Stimulated activated CD4-positive, alpha-beta T cell treated with anti-CD3 and anti-CD28 coated beads, Interleukin-2, amount 100 ng/mL, for 24 hours (primary cell): ENCODE data around the gene TMEM60.
"Not testable (repeated sequence)": the region's sequence is repeated elsewhere in the genome, so short reads cannot be mapped to it uniquely, and the experiment has no call there.

Experiments used
- DNase-seq, 2 donors: peaks; one replicate each; pipeline ENCODE4 v3.0.0-alpha.2; 2020

The TMEM60 gene

DNA sequence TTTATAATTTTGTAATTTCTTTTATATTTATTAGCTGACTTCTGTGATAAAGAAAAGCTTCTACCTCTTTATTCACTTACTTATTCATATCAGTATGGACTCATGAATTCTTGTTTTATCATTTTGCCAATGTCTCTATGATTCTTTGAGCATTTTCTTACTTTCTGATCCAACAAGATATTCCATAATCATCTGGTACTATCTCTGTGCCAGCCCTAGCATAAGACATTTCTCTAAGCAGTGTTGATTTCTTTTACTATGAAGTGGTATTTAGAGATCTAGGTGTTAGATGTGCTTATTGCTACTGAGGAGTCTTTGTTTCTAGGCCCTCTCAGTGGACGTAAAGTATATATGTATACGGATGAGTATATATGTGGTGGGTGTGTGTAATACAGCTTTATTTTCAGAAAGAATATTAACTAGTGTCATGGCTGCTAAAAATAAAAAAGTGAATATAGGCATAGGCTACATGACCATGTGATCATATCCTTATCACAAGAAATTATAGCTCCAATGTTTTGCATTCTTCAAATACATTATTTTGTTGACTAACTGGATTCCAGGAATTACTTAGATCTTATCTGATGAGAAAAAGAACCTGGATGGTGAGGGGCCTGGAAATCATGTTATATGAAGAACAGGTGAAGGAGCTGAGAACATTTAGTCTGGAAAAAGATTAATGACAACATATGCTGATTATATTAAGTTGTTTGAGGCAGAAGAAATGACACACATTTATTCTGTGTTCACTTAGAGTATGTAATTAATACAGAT lies 13.5 kb upstream of the TMEM60 start:
- DNase-seq, result no peak

DNA sequence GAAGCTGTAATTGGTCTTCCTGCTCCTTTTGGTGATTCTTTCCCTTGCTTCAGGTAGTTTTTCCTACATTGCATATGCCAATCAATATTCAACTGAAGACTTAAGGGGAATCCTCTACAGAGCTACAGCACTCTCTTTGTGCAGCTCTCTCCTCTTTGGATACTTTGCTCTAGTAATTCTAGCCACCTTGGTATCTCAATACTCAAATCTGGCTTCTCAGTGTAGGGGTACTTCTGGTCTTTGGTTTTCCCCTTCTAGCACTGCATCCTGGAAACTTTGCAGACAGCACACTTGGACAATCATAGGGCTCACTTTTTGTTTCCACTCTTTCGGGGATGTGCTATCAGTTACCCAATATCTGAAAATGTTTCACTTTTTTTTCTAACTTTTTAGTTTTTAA lies 10.3 kb upstream of the TMEM60 start:
- DNase-seq, result no peak

DNA sequence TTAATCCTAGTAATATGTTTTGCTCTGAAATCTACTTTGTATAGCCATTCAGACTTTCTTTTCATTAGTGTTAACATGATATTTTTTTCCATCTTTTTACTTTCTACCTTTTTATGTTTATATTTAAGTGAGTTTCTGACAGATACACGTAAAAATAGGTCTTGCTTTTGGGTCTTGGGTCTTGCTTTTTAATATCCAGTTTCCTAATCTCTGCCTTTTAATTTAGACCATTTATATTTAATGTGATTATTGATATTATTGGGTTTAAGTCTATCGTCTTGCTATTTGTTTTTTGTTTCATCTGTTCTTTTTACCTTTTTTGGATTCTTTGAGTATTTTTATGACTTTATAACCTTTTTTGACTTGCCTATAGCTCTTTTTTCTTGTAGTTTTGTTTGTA lies 8.2 kb upstream of the TMEM60 start:
- DNase-seq, result no peak

DNA sequence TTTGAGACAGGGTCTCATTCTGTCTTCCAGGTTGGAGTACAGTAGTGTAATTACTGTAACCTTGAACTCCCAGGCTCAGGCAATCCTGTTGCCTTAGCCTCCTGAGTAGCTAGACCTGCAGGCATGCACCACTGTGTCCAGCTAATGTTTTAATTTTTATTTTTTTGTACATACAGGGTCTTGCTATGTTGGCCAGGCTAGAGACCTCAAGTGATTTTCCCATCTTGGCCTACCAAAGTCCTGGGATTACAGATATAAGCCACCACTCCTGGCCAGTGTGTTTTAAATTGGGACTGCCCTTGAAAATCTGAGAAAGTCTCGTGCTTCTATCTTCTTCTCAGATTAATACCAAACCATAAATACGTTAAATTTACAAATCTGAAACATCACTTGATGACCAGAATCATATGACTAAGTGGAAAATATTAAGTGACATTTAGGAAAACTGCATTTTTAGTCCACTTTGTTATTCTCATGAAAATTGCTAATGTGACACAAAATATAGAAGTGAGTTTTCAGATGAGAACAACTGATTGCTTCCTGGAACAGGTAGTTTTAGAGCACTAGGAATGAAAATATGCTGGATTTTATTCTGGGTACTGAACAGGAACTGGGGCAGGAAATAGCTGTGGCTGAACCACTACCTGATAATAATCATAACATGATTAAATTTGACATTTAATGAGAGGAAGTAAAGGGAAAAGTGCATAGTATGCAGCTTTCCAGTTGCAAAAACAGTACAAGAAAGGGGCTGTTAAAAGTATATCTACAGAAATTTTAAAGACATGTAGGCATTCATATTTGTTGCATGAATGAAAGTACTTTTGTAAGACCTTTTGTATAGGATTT lies 4.5 kb upstream of the TMEM60 start:
- no peak for DNase-seq

DNA sequence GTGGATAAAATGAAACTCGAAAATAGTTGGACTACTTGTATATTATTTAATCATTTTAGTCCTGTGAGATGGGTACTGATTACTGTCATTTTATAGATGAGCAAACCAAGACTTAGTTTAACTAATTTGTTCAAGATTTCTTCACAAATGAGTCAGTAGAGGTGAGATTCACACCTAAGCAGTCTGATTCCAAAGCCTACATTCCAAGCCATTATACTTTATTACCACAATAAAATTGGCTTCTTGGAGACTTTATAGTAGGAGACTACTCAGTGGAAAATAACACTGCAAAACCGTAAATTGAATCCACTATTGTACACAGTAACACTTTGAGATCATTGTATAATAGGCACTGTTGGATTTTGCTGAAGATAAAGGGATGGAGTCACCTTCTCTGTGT lies 2.5 kb upstream of the TMEM60 start:
- no peak for DNase-seq

DNA sequence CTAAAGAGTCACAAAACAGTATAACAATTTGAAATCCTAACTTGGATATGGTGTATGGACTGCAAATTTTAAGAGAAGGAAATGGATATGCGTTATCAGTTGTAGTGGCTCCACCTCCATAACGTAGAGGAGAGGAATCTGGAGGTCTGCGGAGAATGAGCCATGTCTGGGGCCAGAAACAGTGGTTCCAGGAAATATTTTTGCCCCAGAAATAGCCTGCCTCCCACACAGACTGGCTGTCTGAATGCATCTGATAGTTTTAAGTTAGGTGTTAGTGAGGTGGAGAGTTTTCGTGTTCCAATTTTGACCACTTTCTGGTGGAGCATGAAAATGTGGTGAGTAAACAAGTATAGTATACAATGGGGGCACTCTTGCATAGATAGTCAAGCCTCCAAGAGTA lies 1.9 kb upstream of the TMEM60 start:
- DNase-seq, result no peak

DNA sequence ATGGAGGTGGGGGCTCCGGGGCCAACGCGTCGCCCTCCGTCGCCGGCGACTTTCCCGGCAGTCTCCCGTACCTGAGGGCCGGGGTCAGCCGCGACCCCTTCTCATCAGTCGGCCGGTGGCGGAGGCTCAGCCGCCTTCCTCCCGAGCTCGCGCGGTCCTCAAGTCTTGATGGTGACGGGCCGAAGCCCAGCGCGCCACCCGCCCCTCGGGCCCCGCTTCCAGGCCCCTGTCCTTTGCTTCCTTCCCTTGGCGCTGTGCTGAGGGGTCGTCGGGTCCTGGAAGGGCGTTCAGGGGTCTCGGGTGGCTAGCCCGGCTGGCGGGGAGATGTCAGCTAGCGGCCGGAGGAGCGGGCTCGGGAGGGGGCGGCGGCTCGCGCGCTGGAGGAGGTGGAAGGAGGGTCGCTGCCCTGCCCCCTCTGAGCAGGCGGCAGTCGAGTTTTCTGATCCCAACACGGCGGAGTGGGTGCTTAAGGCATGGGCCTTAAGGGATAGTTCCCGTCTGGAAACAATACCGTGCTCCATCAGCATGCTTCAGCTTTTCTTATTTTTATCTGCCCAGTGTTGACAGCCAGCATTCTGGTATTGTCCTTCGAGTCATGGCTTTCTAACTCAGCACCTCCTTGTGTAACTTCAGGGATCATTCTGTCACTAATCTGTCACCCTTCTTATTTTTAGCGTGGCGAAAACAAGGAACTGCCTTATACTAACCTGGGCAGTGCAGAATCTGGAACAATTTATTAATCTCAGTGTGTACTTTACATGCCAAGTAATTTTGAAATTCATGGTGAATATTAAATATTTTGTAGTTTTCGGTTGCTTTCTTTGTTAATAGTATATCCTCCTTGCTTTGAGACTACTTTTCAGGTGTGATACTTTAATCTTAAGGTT lies 1.1 kb upstream of the TMEM60 start:
- peak; percentile 32 to 35 for DNase-seq

DNA sequence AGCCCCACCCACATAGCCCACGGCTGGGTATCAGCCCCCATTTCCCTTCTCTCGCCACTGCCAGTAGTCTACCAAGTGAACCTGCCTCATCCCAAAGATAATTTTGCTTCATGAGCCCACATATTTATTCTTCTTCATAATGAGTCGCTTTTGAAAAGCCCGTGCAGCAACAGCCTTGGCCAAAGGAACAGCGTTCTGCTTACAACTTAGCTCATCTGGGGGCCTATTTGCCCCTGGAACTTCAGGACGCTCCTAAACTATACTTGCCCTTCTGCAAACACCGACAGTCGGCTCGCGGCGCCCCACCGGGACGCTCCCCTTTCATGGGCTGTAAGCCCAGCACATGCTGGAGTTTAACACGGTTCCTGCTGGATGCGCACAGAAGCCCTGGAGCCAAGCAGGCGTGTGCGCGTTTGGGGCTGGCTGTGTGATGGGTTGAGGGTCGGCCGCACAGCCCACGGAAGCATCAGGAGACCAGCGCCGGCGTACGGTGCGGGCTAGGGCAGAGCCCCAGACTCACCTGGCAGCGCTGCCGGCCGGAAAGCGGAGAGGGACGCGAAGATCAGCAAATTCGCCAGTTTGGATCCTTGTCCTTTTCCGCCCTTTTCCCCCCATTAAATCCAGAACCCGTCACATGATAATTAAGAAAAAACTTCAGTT lies 370 bp downstream of the TMEM60 start:
- peak in 1 of 2 donors; percentile 46 for DNase-seq

DNA sequence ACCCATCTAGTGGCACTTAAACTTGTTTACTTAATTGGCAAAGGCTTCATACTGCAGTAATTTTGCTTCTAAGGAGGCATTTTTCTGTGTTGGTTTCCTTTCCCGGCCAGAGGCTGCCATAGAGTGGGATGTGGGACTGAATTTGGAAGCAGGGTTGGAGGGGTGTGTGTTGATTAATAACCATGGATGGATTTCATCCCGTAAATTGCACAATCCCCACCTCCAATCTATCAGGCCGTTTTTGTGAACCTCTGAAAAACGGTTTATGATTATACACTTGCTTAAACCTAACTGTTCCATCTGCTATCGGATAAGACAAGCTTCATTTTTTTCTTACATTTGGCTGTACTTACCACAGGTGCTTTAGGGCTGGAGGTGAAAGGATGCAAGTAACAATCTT lies 1.3 kb downstream of the TMEM60 start:
- no peak for DNase-seq

DNA sequence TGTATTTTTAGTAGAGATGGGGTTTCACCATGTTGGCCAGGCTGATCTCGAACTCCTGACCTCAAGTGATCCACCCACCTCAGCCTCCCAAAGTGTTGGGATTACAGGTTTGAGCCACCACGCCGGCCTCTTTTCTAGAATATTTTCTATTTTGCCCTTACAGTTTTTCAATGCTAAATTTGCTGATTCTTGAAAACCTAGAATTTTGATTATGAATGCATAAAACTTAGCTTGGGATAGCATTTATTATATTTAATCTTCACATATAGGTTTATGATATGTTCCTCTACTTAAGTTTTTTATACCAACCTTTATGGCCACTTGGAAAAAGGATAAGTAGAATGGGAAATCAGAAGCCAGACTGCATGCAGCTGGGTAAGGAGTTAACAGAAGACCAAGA lies 2.1 kb downstream of the TMEM60 start:
- DNase-seq, result no peak

DNA sequence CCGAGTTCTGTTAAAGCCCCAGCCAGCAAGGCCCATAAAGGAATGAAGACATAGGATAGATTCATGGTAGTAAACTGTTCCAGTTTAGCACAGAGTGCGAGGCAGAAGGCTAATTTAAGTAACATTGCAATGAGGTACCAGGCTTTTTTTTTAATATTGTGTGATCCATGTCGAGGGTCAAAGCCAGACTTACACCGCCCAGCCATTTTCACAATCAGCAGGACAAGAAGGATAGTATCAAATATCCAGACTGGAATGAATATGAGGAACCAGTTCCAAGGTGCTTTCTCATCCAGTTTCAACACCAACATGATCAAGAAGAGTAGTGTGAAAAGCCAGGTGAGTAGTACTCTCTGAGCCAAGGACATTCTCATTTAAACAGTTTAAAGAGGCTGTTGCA lies 4.2 kb downstream of the TMEM60 start:
- DNase-seq, result no peak

DNA sequence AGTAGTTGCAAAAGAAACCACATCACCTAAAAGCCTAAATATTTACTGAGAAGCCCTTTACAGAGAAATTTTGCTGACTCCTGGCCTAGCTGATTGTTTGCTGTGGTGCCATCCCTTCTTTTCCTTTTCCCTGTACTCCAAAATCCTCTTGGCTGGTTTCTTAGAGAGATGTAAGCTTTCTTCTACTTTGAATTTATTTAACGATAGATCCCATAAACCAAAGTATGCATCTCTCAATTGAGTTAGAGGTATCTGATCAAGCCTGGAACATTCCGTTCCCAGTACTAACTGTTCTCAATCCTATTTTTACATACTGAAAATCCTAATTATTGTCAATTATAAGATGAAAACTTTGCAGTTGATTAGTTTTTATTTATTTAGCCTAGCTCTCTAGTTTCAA lies 6.3 kb downstream of the TMEM60 start:
- no peak for DNase-seq

DNA sequence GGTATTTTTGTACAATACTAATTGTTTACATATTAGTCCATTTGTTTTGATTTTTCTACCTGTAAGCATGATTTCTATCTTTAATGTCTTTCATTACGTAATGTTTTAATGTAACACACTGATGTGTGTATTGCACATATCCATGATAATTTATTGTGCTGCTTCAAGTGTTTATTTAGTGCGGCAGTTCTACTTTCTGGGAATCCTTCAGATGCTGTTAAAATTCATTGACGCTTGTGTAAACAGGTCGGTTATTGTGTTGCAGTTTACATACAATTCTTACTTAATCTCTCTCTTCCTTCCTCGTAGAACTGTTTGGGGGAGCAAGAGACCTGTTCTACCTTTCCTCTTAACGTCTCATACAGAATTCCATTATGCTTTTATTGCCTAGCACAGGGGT lies 6.9 kb downstream of the TMEM60 start:
- DNase-seq, result no peak

DNA sequence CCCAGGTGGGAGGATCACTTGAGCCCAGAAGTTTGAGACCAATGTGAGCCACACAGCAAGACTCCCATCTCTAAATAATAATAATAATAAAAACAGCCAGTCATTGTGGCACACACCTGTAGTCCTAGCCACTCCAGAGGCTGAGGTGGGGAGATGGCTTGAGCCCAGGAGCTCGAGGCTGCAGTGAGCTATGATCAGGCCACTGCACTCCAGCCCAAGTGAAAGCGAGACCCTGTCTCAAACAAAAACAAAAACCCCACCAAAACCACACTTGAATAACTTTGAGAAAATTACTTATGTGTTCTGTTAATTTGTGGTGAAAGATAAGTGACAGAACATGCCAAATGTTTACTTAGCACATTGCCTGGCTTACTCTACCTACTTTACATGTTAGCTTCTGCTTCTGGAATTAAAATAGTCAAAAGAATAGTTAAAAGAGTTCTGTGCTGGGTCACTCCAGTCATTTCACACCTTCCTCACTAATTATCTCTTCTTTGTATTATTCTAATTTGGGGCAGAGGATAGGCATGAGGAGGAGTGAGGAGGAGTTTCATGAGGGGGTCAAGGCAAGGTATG lies 9.8 kb downstream of the TMEM60 start:
- DNase-seq, result no peak

DNA sequence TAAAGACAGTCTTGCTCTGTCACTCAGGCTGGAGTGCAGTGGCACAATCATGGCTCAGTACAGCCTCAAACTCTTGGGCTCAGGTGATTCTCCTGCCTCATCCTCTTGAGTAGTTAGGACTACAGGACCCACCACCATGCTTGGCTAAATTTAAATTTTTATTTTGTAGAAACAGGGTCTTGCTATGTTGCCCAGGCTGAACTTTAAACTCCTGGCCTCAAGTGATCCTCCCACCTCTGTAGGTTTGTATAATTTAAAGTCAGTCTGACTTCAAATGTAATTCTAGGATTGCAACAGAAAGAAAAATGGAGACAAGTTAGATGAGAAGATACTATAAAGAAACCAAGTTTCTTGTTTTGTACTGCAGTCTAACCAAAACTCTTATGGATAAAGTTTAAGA lies 11.5 kb downstream of the TMEM60 start:
- DNase-seq, result no peak

DNA sequence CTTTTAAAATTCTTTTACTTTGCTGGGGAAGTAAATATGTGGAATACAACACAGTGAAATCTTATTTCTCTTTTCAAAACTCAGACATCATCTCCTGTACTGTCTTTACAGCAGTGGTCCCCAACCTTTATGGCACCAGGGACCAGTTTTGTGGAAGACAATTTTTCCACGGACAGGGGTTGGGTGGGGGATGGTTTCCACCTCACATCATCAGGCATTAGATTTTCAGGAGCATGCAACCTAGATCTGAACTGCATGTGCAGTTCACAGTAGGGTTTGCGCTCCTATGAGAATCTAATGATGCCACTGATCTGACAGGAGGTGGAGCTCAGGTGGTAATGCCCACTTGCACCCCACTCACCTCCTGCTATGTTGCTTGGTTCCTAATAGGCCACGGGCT lies 12.2 kb downstream of the TMEM60 start:
- no peak for DNase-seq

DNA sequence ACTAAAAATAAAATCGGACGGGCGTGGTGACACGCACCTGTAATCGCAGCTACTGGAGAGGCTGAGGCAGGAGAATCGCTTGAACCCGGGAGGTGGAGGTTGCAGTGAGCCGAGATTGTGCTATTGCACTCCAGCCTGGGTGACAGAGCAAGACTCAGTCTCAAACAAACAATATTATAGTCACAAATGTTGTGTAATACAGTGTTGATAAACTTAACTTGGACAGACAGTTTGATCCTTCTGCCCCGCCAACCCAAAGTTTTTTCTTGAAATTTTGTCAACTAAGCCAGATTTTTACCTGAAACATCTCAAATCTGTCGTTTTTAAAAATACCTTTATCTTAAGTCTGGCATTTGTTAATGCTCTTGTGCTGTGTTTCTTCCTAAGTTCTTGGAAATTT lies 13.8 kb downstream of the TMEM60 start:
- DNase-seq, result not testable (repeated sequence)

DNA sequence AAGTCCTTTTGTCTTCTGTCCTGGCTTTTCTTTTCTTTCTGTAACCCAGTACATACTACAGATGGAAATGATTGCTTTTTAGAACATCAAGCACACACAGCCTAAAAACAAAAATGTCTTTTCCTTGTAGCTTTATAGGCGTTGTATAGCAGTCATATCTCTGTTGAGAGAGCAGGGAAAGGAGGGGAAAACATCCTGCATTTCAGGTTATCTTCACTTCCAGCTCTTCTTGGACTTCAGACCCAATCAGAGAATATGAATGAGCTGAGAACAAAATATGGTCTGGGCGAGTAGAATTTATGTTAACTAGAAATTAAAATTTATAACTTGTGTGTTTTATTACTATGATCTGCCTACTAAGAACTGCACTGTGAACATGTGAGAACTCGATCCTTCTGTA lies 14.7 kb downstream of the TMEM60 start:
- DNase-seq, result no peak

DNA sequence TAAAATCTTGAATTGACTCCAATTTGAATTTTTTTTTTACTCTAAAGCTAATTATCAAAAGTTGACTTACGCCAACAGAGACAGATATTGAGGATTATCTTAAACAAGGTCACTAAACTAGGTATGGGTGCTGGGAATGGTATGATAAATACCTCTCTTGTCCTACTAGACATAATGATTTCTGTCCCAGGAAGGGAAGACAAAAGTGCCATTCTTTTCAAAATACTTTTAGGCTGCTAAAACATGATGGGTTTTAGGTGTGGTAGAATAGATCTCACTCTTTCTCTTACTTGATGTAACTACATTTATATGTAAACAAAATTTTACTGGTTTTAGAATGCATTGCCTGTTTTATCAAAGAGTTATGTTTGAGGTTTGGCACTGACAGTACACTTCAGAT lies 15.1 kb downstream of the TMEM60 start:
- DNase-seq, result no peak

DNA sequence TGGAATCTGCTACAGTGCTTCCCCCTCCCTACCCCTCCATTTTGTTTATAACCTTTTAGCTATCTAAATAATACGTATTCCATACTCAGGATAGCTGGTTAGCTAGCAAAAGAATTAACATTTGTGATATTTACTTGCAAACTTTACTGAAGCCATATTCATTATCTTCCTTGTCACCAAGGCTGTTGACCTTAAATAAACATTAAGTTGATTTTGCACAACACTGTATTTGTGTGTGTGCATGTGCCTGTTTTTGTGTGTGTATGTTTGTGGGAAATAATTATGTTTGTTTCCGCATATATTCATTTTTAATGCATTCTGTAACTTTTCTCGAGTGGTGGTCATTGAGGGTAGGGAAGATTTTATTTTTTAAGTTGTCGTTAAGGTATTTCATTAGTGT lies 15.9 kb downstream of the TMEM60 start:
- DNase-seq, result no peak

DNA sequence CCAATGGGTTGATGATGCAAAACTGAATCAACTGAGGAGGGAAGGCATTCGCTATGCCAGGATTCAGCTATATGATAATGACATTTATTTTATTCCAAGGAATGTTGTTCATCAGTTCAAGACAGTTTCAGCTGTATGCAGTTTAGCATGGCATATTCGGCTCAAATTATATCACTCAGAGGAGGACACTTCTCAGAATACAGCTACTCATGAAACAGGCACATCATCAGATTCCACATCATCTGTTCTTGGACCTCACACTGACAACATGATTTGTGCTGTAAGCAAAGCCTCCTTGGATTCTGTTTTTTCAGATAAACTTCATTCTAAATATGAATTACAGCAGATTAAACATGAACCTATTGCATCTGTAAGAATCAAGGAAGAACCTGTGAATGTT lies 19.7 kb downstream of the TMEM60 start:
- no peak for DNase-seq

DNA sequence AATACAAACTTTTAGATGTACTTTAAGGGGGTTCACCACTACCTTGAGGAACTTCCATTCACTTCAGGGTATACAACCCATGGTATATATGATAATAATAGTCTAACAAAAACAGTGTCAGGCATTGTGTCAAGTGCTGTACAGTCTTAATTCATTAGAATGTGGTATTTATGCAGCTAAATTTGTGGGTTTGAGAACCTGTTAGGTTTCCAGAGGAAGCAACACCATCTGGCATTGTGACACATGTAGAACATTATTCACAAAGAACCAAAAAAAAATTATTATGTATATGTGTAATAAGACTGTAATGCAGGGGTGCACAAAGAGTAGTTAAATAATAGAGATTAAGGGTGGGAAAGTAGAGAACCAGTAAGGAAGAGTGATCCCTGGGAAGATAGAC lies 26.3 kb downstream of the TMEM60 start:
- DNase-seq, result no peak

DNA sequence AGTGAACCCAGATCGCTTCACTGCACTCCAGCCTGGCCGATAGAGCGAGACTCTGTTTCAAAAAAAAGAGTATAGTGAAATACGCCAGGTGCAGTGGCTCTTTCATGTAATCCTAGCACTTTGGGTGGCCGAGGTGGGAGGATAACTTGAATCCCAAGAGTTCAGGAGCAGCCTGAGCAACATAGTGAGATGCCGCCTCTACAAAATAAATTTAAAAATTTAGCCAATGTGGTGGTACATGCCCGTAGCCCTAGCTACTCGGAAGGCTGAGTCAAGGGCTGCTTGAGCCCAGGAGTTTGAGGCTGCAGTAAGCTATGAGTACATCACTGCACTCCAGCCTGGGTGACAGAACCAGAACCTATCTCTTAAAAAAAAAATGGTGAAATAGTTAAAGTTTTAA lies 27.9 kb downstream of the TMEM60 start:
- no peak for DNase-seq
